HG03571 (cell line): Measurements from ENCODE around the gene MAP2K7.
A peak's percentile ranks its signal among the peaks of the same experiment; 100 is the strongest.
"Not testable (repeated sequence)": the region's sequence is repeated elsewhere in the genome, so short reads cannot be mapped to it uniquely, and the experiment has no call there.

Source experiments
- ATAC-seq: cut with Tn5 transposase; IDR thresholded peaks from one replicate; pipeline ENCODE4 v1.9.1; 2021; ENCODE audit not compliant: unreplicated experiment

Gene MAP2K7

DNA sequence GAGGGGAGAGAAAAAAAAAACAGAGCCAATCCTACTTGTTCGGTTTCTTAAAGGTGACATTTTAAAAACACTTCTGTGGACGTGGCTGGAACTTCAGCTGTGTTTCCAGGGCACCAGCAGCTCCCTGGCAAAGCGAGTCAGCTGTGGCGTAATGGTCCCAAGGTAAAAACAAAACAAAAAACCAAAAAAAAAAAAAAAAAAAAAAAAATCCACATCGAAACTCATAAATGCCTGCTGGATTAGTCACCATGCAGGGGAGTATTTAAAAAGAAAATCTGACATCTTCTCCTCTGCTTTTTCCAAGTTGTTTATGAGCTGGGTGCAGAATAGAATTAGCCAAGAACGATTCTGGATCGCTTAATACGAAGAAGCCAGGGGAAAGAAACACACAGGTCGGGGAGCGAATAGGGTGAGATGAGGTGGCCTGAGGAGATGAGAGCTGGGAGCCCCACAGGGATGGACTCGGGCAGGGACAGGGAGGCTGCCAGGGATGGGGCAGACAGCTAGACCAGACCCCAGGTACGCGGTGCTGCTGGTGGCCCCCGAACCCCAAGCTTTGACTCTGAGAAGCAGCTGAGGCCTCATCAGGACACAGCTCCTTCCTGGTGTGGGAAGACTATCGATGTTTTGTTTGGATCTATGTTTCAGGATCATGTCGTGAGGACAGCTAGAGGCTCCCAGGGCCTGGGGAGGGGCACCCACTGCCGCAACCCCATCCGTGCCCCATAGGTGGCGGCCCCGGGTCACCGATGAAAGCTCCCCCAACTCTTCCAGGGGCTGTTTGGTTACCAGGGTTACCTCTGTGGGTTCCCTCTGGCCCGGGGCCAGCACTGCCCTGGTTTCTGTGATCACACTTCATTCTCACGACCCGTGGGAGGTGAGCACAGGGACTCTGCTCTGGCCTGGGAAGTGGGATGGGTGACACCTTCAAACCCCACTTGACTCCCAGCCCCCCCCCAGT, 25.3 kb downstream of the MAP2K7 start:
- ATAC-seq = no peak

GRCh38 chr19:7930030-7930429, 26.4 kb downstream of the MAP2K7 start:
- ATAC-seq = not testable (repeated sequence)

GRCh38 chr19:7930765-7931164, 27.1 kb downstream of the MAP2K7 start:
- ATAC-seq = no peak

DNA sequence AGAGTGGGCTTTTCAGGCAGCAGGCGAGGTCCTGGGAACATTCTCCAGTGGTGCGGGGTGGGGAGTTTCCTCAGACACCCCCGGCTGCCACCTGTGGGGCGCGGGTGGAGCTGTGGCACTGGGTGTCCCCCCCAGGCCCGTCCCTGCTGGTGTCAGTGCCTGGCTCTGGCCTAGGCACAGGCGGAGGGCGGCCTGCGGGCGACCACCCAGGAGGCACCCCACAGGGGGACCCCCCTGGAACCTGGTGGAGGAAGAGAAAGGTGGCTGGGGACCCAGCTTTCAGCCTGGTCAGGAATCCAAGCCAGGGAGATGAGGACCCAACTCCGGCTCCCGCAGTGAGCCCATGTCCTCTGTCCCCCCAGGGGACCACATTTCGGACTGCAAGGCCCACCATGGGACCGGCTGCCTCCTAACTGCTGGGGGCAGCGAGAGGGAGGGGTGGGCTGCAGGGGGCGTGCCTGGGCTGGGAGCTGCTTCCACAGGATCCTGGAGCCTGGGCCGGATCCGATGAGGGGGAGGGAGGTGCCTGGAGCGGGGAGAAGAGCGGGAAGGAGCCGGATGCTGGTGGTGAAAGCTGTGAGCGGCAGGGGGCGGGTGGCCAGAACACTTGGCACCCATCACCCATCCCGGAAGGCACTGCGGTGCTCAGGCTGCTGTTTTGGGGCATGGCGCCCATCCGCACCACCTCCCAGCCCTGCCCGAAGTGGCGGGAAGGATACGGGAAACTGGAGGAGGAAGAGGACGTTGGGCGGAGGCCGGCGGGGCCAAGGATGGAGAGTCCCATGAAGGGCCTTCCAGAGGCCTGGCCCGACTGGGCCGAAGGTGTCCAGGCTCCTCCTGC, 27.8 kb downstream of the MAP2K7 start:
- ATAC-seq = no peak

DNA sequence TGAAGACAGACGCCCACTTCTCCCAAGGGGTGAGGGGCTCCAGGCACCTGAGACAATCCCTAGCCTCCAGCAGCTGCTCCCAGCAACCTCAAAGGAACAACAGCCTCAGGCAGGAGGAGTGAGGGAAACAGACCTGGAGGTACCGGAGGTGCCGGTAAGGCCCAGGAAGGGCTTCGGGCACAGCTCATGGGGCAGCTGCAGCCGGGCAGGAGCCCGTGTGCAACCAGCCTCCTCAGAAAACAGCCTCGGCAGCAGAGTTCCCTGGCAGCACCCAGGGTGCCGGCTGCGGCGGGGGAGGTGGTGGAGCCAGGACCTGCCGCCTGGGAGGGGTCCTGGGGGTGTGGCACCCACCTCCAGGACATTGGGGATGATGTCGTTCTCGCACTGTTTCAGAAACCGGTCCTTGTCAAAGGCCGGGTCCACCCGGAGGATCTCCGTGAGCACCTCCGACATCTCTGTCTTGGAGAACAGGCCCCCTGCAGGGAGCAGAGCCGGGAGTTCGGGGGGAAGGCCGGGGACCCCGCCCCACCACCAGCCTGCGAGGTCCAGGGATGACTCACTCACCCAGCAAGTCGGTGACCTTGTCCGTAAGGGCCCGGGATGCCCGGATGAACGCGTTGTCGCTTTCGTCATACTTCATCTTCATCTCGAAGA, 28.7 kb downstream of the MAP2K7 start:
- no peak for ATAC-seq

- ATAC-seq = no peak
These were observed 29.2 kb downstream of the MAP2K7 start for GRCh38 chr19:7932930-7933300.

DNA sequence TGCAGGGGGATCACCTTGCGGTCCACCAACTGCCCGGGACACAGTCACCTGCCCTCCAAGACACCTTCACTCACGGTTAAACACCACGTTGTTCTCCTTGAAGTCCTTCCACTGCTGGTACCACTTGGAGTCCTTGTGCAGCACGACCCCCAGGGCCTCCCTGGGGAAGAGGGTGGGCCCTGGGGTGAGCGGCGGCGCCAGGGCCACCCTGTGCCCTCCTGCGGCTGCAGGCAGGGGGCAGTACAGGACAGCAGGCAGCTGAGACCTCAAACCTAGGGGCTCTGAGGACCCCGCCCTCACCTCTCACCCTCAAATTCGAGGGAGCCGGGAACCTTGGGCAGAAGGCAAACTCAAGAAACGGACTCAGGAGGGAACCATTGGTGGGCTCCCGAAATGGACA, 29.7 kb downstream of the MAP2K7 start:
- no peak for ATAC-seq

DNA sequence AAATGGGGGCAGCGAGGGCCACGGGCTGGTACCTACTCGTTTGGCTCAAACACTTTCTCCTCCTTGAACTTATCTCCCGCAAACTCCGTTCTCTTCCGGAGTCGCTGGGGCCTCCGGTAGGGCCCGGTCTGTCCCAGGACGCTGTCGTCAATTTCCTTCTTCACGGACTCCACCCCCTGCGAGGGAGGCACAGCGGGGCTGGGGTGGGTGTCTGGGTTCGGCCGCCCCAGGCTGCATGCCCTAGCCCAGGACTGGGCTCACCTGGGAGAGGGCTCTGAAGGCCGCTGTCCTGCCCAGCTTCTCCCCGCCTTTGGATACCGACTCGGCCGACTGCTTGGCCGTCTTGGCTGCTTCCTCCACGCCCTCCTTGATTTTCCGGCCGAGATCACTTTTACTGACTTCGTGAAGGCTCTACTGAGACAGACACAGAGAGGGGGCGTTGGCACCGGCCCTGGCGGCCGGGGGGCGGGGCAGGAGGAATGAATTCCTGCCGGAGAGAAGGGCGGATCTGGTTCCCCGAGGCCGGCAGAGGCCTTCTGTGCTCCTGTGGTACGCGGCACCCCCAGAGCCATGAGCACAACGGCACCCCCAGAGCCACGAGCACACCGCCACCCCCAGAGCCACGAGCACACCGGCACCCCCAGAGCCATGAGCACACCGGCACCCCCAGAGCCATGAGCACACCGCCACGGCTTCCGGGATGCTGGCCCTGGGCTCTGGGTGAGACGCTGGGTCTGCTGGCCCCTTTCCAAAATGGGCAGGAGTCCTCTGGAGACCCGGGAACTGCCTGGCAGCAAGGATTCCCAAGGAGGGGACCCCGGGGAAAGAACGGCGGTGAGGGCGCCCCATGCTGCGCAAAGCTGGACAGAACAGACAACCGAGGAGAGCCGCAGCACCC, 30.4 kb downstream of the MAP2K7 start:
- ATAC-seq = no peak

DNA sequence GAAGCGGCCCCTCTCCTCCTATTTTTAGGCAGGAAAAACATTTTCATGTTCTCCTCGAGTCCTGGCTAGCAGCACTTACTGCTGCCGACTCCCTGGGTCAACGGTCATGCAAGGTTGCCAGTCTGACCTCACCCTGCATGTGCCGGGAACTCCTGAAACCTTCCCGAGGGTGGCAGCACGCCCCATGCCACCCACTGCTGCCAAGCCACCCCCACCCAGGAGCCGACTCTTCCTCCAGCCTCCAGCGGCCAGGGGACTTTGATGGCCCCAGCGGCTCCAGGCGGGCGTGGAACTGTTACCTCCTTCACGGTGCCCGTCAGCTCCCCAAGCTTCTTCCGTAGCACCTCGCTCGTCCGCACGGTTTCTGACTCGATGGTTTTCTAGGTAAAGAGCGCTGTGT, 31.1 kb downstream of the MAP2K7 start:
- ATAC-seq = no peak

DNA sequence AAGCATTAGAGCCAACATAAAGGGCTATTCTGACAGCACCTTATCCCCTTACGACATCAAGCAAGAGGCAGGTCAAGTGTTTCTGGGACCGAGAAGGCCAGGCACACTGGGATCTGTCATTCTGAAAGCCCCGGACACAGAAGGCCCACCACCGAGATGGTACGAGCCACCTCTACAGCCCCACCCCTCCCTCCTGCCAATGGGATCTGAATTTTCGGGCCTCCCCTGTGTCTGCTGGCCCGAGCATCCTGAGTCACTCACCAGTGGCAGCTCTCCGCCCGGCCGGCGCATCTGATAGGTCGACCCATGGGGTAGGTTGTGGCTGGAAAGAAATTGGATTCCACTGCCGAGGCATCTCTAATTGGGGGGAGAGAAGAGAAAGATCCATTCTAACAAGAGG, 37.2 kb downstream of the MAP2K7 start:
- no peak for ATAC-seq

GRCh38 chr19:7941895-7942596, 38.4 kb downstream of the MAP2K7 start:
- no peak for ATAC-seq

DNA sequence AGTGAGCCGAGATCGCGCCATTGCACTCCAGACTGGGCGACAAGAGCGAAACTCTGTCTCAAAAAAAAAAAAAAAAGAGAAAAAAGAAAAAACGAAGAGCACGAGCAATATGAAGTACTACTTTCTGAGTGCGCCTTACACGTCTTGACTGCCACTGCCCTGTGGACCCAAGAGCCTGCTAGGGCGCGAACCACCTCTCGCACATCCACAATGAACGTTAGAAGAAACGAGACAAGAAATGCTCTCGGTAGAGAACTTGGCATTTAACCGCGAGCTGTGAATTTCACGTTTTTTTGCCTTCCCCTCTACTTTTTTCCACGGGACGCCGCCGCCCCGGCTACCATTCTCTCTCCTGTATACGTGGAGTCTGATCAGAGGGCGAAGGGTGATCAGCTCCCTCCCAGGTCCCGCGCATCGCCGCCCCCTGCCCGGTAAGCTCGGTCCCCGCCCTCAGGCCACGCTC, 39.3 kb downstream of the MAP2K7 start:
- no peak for ATAC-seq

DNA sequence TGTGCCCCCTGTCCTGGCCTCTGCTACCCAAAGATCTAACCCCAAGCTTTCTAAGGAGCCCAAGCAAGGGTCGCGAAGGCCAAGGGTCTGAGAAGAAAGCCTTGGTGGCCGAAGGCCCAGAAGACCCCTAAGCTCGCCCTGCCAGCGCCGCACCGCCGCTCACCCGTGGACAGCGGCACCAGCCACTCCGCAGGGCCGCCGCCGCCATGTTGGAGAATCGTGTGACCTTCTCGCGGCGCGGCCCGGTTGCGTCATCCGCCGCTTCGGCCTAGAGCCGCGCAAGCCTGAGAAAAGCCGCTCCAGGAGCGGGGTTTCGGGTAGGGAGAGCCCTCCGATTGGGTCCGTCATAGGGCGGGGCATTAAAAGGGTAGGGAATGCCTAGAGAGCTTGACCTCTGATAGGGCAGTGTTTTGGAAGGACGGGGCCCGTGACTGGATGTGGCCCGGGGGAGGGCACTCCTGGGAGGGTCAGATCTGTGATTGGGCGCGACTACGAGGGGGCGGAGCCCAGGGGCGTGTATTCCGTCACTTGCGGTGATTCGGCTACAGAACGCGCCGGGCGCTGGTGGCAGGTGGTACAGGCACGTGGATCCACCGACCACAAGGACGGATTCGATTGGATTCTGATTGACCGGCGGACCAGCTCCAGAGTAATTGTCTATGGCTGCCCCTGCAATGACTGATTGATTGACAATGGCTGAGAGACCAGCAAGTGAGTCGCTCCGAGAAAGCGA, 39.9 kb downstream of the MAP2K7 start, which contains the start of gene TIMM44:
Gene TIMM44 (minus strand): TSS at position 223 of the 733 bp plus-strand sequence. CDS start 15 bp downstream, at position 208.
- ATAC-seq = peak; percentile 91

GRCh38 chr19:7944177-7944761, 40.6 kb downstream of the MAP2K7 start:
- ATAC-seq = peak; percentile 33

GRCh38 chr19:7947939-7948338, 44.3 kb downstream of the MAP2K7 start:
- no peak for ATAC-seq

- ATAC-seq = no peak
These were observed 49.4 kb downstream of the MAP2K7 start for GRCh38 chr19:7953060-7953459.

DNA sequence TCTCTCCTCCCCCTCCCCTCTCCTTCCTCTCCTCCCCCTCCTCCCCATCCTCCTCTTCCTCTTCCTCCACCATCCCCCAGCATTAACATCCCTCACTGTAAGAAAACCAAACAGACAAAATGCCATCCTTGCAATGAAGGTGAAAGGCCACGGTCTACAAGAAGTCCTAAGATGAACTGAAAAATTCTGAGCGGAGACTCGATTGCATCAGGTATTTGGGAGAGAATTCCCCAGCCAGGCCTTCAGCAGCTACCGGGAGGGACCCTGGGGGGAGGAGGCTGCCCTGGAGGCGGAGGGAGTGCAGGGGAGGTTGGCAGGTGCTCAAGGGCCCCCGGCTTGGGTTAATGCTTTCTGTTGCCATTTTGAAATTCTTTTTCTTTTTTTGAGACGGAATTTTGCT, 49.9 kb downstream of the MAP2K7 start:
- no peak for ATAC-seq

GRCh38 chr19:7955696-7956095, 52.0 kb downstream of the MAP2K7 start:
- ATAC-seq = no peak
